ENCODE results near the gene SUSD2.

SUSD2 gene

GRCh38 chr22:24219750-24220149 lies 38.5 kb downstream of the SUSD2 start:
- TF ChIP-seq CTCF (conservative IDR thresholded peaks at IDR 0.05; ENCODE audit: low read depth, low read length): no peak
- no peak for DNase-seq (ENCODE audit: low read depth)

GRCh38 chr22:24224468-24224867 lies 43.2 kb downstream of the SUSD2 start:
- no peak for TF ChIP-seq CTCF (conservative IDR thresholded peaks at IDR 0.05; ENCODE audit: low read depth, low read length)
- DNase-seq (ENCODE audit: low read depth): no peak

More at GRCh38 chr22:24219750-24220149, 38.5 kb downstream of the SUSD2 start:
- no peak overlapping the region for H3K4me3 ChIP-seq (ENCODE audit: low read length)

GRCh38 chr22:24225044-24225601 lies 43.8 kb downstream of the SUSD2 start:
- DNase-seq (ENCODE audit: low read depth): no peak
- TF ChIP-seq CTCF (conservative IDR thresholded peaks at IDR 0.05; ENCODE audit: low read depth, low read length): no peak

More at GRCh38 chr22:24224468-24224867, 43.2 kb downstream of the SUSD2 start:
- no peak overlapping the region for H3K4me3 ChIP-seq (ENCODE audit: low read length)

GRCh38 chr22:24225951-24226350 lies 44.7 kb downstream of the SUSD2 start:
- H3K4me3 ChIP-seq (ENCODE audit: low read length): no peak overlapping the region
- TF ChIP-seq CTCF (conservative IDR thresholded peaks at IDR 0.05; ENCODE audit: low read depth, low read length): no peak
- DNase-seq (ENCODE audit: low read depth): no peak

More at GRCh38 chr22:24225044-24225601, 43.8 kb downstream of the SUSD2 start:
- H3K4me3 ChIP-seq (ENCODE audit: low read length): no peak overlapping the region

- H3K4me3 ChIP-seq (ENCODE audit: low read length): no peak overlapping the region
- peak; percentile 50 for TF ChIP-seq CTCF (conservative IDR thresholded peaks at IDR 0.05; ENCODE audit: low read depth, low read length)
- DNase-seq (ENCODE audit: low read depth): no peak
Measured at GRCh38 chr22:24230911-24231656, 49.8 kb downstream of the SUSD2 start.

GRCh38 chr22:24231706-24232105 lies 50.4 kb downstream of the SUSD2 start:
- H3K4me3 ChIP-seq (ENCODE audit: low read length): no peak overlapping the region
- no peak for DNase-seq (ENCODE audit: low read depth)
- no peak for TF ChIP-seq CTCF (conservative IDR thresholded peaks at IDR 0.05; ENCODE audit: low read depth, low read length)

- no peak overlapping the region for H3K4me3 ChIP-seq (ENCODE audit: low read length)
- no peak for TF ChIP-seq CTCF (conservative IDR thresholded peaks at IDR 0.05; ENCODE audit: low read depth, low read length)
- no peak for DNase-seq (ENCODE audit: low read depth)
Measured at GRCh38 chr22:24232124-24232523, 50.8 kb downstream of the SUSD2 start.
